AG09309 (cell line): ENCODE results near the gene CDC37.
"Not testable (repeated sequence)": the region's sequence is repeated elsewhere in the genome, so short reads cannot be mapped to it uniquely, and the experiment has no call there.

Source experiments
- DNase-seq: peaks from one replicate; pipeline ENCODE4 v3.0.0-alpha.2; 2010; ENCODE audit warnings: low read depth
- H3K4me3 ChIP-seq: 2 replicates; pipeline ENCODE4 v1.5.1; 2011; ENCODE audit warnings: mild to moderate bottlenecking, low read depth, low read length, moderate library complexity; ENCODE audit not compliant: control insufficient read depth
- TF ChIP-seq, protein P1 (sequence below): IDR thresholded peaks from 2 replicates; pipeline ENCODE4 v1.5.1; 2011; ENCODE audit warnings: mild to moderate bottlenecking, low read depth, low read length, inconsistent platforms; ENCODE audit not compliant: insufficient read depth, control insufficient read depth; ENCODE audit errors: missing control alignments

CDC37 gene

DNA sequence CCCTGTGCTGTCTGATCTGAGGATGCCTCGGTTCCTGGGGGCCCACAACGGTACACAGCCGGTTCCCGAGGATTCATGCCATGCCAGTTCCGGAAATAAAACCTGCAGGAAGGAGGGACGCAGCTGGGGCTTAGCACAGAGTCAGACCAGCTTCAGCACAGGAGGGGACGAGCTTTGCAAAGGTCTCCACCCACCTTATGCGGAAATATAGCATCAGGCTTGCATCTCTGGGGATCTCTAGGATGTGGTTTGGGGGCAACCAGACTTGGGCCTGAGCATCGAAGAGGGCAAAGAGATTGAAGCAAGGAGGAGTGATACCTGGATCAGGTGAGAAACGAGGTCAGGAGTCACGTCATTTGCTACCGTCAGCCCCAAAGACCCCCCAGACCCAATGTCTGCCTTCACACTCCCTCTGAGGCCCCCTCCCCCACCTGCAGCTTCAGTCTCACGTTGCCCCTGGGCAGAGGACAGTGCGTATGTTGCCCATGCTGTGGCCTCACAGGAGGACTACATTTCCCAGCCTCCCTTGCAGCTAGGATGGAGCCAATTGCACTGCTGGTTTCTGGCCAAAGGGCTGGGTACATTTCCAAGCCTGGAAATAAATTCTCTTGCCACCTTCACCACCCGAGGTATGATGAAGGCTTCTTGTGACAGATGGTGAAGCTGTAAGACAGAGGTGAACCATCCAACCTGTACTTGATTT, 35.1 kb downstream of the CDC37 start:
- H3K4me3 ChIP-seq, result no peak overlapping the region
- TF ChIP-seq, protein P1, sequence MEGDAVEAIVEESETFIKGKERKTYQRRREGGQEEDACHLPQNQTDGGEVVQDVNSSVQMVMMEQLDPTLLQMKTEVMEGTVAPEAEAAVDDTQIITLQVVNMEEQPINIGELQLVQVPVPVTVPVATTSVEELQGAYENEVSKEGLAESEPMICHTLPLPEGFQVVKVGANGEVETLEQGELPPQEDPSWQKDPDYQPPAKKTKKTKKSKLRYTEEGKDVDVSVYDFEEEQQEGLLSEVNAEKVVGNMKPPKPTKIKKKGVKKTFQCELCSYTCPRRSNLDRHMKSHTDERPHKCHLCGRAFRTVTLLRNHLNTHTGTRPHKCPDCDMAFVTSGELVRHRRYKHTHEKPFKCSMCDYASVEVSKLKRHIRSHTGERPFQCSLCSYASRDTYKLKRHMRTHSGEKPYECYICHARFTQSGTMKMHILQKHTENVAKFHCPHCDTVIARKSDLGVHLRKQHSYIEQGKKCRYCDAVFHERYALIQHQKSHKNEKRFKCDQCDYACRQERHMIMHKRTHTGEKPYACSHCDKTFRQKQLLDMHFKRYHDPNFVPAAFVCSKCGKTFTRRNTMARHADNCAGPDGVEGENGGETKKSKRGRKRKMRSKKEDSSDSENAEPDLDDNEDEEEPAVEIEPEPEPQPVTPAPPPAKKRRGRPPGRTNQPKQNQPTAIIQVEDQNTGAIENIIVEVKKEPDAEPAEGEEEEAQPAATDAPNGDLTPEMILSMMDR, result no peak
- DNase-seq, result no peak

DNA sequence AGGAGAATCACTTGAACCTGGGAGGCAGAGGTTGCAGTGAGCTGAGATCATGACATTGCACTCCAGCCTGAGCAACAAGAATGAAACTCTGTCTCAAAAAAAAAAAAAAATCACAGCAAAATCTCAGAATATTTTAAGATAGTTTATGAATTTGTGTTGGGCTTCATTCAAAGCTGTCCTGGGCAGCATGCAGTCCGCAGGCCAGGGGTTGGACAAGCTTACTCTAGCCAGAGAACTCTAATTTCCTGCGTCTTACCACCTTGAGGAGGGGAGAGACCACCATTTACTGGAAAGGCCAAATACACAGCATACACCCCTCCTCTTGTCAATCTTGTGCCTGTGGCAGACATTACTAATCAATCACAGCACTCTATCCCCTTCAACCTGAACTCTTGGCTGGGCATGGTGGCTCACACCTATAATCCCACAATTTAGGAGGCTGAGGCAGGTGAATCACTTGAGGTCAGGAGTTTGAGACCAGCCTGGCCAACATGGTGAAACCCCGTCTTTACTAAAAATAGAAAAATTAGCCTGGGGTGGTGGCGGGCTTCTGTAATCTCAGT, 36.3 kb downstream of the CDC37 start:
- H3K4me3 ChIP-seq, DNase-seq: not testable (repeated sequence)

DNA sequence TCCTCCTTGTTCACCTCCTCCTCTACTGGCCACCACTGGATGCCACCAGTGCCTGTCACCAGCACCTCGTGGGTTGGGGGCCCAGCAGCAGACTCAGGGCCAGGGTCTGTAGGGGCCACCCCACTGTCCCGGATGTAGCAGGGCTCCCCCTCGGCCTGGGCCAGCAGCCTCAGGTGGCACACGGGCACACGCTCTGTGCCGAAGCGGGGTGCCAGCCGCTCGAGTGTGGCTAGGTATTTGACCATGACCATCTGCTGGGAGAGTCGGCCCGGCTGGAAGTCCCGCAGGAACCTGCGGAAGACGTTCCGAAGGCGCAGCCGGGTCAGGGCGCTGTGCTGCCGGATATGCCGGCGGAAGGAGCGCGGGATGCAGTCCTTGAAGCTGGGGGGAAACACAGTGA, 37.8 kb downstream of the CDC37 start:
- no peak for DNase-seq
- TF ChIP-seq, protein P1, result no peak

DNA sequence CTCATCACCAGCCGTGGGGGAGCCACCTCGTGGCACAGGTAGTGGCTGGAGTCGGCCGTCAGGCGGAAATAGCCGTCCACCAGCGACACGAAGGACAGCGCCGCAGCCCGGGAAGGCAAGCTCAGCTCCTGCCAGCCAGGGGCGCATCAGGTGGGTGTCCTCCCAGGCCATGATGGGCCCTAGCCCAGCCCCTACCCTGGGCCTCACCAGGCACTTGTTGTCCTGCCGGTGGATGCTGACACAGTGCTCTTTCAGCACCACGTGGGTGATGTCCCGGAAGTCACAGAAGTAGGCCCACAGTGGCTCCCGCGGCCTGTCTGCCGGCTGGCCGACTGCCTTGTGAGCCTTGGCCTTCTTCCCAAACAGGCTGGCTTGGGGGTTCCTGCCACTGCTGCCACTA, 38.7 kb downstream of the CDC37 start:
- DNase-seq, result no peak
- H3K4me3 ChIP-seq, result no peak overlapping the region
- TF ChIP-seq, protein P1, result no peak

More for the DNA sequence above, 37.8 kb downstream of the CDC37 start:
- no peak overlapping the region for H3K4me3 ChIP-seq

DNA sequence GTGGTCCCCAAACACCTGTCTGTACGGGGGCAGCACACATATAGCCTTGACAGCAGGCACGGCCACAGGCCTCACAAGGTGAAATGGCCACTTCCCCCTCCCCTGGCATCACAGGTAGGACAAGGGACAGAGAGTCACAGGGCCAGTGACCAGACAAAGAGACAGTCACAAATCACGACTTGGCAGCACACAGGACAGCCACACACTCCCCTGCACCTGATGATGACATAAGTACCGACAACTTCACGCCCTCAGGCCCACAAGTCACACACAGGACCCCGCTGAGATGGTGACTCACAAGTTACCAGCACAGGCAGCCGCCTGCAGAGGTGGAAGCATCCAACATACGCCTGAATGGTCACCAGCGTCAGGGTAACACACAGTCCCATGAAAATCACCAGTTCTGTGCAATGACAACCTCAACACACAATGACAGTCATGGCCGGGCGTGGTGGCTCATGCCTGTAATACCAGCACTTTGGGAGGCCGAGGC, 39.5 kb downstream of the CDC37 start:
- no peak overlapping the region for H3K4me3 ChIP-seq
- no peak for DNase-seq
- TF ChIP-seq, protein P1, result no peak

DNA sequence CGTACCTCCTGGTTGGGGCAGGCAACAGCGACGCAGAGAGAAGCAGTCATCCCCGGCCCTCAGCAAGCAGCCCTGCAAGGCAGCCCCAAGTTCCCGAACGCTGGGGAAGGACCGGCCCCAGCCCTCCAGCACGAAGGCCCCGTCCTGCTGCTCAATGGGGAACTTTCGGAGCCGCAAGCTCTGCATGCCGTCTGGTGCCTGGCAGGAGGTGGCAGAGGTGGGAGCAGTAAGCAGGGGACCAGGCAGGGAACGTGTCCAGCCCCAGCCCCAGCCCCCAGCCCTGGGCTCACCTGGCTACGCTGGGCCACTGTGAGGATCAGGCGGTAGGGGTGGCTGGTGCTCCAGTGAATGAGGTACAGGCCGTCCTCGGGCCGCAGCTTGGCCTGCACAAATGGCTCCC, 41.1 kb downstream of the CDC37 start:
- no peak for DNase-seq
- H3K4me3 ChIP-seq, result no peak overlapping the region
- TF ChIP-seq, protein P1, result no peak

DNA sequence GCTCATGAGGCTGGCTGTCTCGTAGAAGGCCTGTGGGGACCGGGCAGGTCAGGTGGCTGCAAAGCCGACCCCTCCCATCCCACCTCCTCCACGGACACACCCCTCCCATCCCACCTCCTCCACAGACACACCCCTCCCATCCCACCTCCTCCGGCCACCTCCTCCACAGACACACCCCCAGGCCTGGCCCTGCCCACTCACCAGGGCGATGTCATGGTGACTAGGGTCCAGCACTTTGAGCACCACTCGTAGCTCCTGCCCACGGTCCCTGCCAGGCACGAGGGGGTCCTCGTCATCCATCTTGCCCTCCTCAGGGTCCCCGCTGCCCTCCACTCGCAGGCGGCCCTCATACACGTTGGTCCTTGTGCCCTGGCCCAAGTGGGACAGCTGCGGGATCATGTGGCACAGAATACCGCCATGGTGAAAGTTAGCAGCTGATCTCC, 41.8 kb downstream of the CDC37 start:
- H3K4me3 ChIP-seq, result no peak overlapping the region
- no peak for DNase-seq
- TF ChIP-seq, protein P1, result no peak
